SK-N-SH treated with all-trans-retinoic acid at 6 μM for 48 hours (cell line): Measurements from ENCODE around the gene UBE2H.

Source experiments
- ATAC-seq: fragments of 200-7000 bp; cut with Tn5 transposase; 3 replicates; pipeline ENCODE4 v1.9.1; 2020; ENCODE audit warnings: mild to moderate bottlenecking, moderate library complexity
- ARNTL ChIP-seq: fragments of 450-650 bp; formaldehyde crosslinking; IDR thresholded peaks from 2 replicates; pipeline ENCODE4 v1.5.0; 2020; ENCODE audit warnings: low read depth, mild to moderate bottlenecking, moderate library complexity, borderline replicate concordance
- BACH2 ChIP-seq: fragments of 250-450 bp; sonication (Bioruptor Pico); IDR thresholded peaks from 2 replicates; pipeline ENCODE4 v1.9.0; 2021; ENCODE audit warnings: mild to moderate bottlenecking, borderline replicate concordance
- CSDC2 ChIP-seq: fragments of 250-450 bp; sonication (Bioruptor Pico); IDR thresholded peaks from 2 replicates; pipeline ENCODE4 v1.5.0; 2020; ENCODE audit warnings: mild to moderate bottlenecking, moderate library complexity
- ESRRG ChIP-seq: fragments of 250-450 bp; sonication (Bioruptor Pico); IDR thresholded peaks from 2 replicates; pipeline ENCODE4 v1.6.1; 2021; ENCODE audit warnings: mild to moderate bottlenecking
- GLIS3 ChIP-seq: fragments of 250-450 bp; sonication (Bioruptor Pico); IDR thresholded peaks from 2 replicates; pipeline ENCODE4 v1.5.0; 2020; ENCODE audit warnings: mild to moderate bottlenecking, moderate library complexity
- ISL1 ChIP-seq: fragments of 250-450 bp; sonication (Bioruptor Pico); IDR thresholded peaks from 2 replicates; pipeline ENCODE4 v2.1.2; 2022; ENCODE audit warnings: mild to moderate bottlenecking, moderate library complexity
- OSR1 ChIP-seq: fragments of 250-450 bp; sonication (Bioruptor Pico); IDR thresholded peaks from 2 replicates; pipeline ENCODE4 v1.8.0; 2022; ENCODE audit warnings: moderate library complexity, mild to moderate bottlenecking, inconsistent platforms
- PPARA ChIP-seq: fragments of 250-450 bp; sonication (Bioruptor Pico); IDR thresholded peaks from 2 replicates; pipeline ENCODE4 v1.5.0; 2020; ENCODE audit warnings: mild to moderate bottlenecking, borderline replicate concordance
- RARB ChIP-seq: fragments of 250-450 bp; sonication (Bioruptor Pico); IDR thresholded peaks from 2 replicates; pipeline ENCODE4 v1.8.0; 2021; ENCODE audit warnings: mild to moderate bottlenecking, moderate library complexity
- TOX ChIP-seq: fragments of 250-450 bp; sonication (Bioruptor Pico); IDR thresholded peaks from 2 replicates; pipeline ENCODE4 v1.8.0; 2021; ENCODE audit warnings: mild to moderate bottlenecking, moderate library complexity, borderline replicate concordance
- TSHZ2 ChIP-seq: fragments of 250-450 bp; sonication (Bioruptor Pico); IDR thresholded peaks from 2 replicates; pipeline ENCODE4 v1.5.0; 2020; ENCODE audit warnings: mild to moderate bottlenecking, moderate library complexity
- ZFP3 ChIP-seq: fragments of 250-450 bp; sonication (Bioruptor Pico); IDR thresholded peaks from 2 replicates; pipeline ENCODE4 v1.5.0; 2020; ENCODE audit warnings: mild to moderate bottlenecking, moderate library complexity
- ZFP30 ChIP-seq: fragments of 450-650 bp; formaldehyde crosslinking; IDR thresholded peaks from 2 replicates; pipeline ENCODE4 v1.5.0; 2022; ENCODE audit warnings: mild to moderate bottlenecking, moderate library complexity
- ZNF565 ChIP-seq: fragments of 450-650 bp; formaldehyde crosslinking; conservative IDR thresholded peaks from 2 replicates; pipeline ENCODE4 v1.5.0; 2020; ENCODE audit warnings: low read depth, mild to moderate bottlenecking, moderate library complexity
- ZNF70 ChIP-seq: fragments of 450-650 bp; formaldehyde crosslinking; IDR thresholded peaks from 2 replicates; pipeline ENCODE4 v1.5.0; 2020; ENCODE audit warnings: mild to moderate bottlenecking, moderate library complexity
- ZNF8 ChIP-seq: fragments of 450-650 bp; formaldehyde crosslinking; IDR thresholded peaks from 2 replicates; pipeline ENCODE4 v1.5.0; 2020; ENCODE audit warnings: mild to moderate bottlenecking, moderate library complexity
- TF ChIP-seq, protein P1 (sequence below): fragments of 250-450 bp; sonication (Bioruptor Pico); IDR thresholded peaks from 2 replicates; pipeline ENCODE4 v1.8.0; 2021; ENCODE audit warnings: low read depth, mild to moderate bottlenecking, moderate library complexity, borderline replicate concordance
- TF ChIP-seq, protein P2 (sequence below): fragments of 250-450 bp; sonication (Bioruptor Pico); IDR thresholded peaks from 2 replicates; pipeline ENCODE4 v1.8.0; 2020; ENCODE audit warnings: mild to moderate bottlenecking, moderate library complexity, borderline replicate concordance
- TF ChIP-seq, protein P3 (sequence below): fragments of 250-450 bp; sonication (Bioruptor Pico); IDR thresholded peaks from 2 replicates; pipeline ENCODE4 v1.5.1; 2021; ENCODE audit warnings: mild to moderate bottlenecking, moderate library complexity

The UBE2H gene

GRCh38 chr7:129877146-129877792 lies 75.5 kb downstream of the UBE2H start (continued):
- no peak for TF ChIP-seq ZFP30 (CRISPR knock-in tag)
- TF ChIP-seq PPARA (CRISPR knock-in tag): no peak
- no peak for TF ChIP-seq ARNTL (CRISPR knock-in tag)
- TF ChIP-seq ZNF565 (CRISPR knock-in tag): no peak

GRCh38 chr7:129875745-129876411 lies 76.9 kb downstream of the UBE2H start:
- TF ChIP-seq ZNF70 (no peak), GLIS3 (CRISPR knock-in tag) (no peak)
- TF ChIP-seq, protein P1, sequence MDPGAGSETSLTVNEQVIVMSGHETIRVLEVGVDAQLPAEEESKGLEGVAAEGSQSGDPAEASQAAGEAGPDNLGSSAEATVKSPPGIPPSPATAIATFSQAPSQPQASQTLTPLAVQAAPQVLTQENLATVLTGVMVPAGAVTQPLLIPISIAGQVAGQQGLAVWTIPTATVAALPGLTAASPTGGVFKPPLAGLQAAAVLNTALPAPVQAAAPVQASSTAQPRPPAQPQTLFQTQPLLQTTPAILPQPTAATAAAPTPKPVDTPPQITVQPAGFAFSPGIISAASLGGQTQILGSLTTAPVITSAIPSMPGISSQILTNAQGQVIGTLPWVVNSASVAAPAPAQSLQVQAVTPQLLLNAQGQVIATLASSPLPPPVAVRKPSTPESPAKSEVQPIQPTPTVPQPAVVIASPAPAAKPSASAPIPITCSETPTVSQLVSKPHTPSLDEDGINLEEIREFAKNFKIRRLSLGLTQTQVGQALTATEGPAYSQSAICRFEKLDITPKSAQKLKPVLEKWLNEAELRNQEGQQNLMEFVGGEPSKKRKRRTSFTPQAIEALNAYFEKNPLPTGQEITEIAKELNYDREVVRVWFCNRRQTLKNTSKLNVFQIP (CRISPR knock-in tag): no peak
- peak; percentile 61 for ATAC-seq

GRCh38 chr7:129875160-129875559 lies 77.6 kb downstream of the UBE2H start:
- TF ChIP-seq GLIS3 (CRISPR knock-in tag): no peak
- TF ChIP-seq, protein P1 (CRISPR knock-in tag): no peak
- TF ChIP-seq, all 23 proteins: peak for 0
- no peak; the same call in 2 of the 3 replicates for ATAC-seq

GRCh38 chr7:129874722-129875121 lies 78.0 kb downstream of the UBE2H start:
- 0 out of 3 replicates have a peak, but pooled peaks have one; percentile 10 for ATAC-seq
- TF ChIP-seq ZNF8 (CRISPR knock-in tag) (no peak), RARB (CRISPR knock-in tag) (no peak)

GRCh38 chr7:129872054-129872453 lies 80.7 kb downstream of the UBE2H start:
- TF ChIP-seq BACH2: no peak
- no peak for TF ChIP-seq GLIS3 (CRISPR knock-in tag)
- TF ChIP-seq TOX: no peak
- no peak for TF ChIP-seq OSR1
- TF ChIP-seq ESRRG (CRISPR knock-in tag): no peak
- ATAC-seq: no peak

- TF ChIP-seq ARNTL (CRISPR knock-in tag) (no peak), BACH2 (no peak), TSHZ2 (CRISPR knock-in tag) (no peak), OSR1 (no peak), ZNF8 (CRISPR knock-in tag) (no peak), ZNF70 (no peak), ESRRG (CRISPR knock-in tag) (no peak), CSDC2 (CRISPR knock-in tag) (no peak), ZFP30 (CRISPR knock-in tag) (no peak), ISL1 (CRISPR knock-in tag) (no peak), ZFP3 (CRISPR knock-in tag) (no peak), RARB (CRISPR knock-in tag) (no peak)
- TF ChIP-seq, protein P2, sequence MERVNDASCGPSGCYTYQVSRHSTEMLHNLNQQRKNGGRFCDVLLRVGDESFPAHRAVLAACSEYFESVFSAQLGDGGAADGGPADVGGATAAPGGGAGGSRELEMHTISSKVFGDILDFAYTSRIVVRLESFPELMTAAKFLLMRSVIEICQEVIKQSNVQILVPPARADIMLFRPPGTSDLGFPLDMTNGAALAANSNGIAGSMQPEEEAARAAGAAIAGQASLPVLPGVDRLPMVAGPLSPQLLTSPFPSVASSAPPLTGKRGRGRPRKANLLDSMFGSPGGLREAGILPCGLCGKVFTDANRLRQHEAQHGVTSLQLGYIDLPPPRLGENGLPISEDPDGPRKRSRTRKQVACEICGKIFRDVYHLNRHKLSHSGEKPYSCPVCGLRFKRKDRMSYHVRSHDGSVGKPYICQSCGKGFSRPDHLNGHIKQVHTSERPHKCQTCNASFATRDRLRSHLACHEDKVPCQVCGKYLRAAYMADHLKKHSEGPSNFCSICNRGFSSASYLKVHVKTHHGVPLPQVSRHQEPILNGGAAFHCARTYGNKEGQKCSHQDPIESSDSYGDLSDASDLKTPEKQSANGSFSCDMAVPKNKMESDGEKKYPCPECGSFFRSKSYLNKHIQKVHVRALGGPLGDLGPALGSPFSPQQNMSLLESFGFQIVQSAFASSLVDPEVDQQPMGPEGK: no peak
- TF ChIP-seq, protein P3, sequence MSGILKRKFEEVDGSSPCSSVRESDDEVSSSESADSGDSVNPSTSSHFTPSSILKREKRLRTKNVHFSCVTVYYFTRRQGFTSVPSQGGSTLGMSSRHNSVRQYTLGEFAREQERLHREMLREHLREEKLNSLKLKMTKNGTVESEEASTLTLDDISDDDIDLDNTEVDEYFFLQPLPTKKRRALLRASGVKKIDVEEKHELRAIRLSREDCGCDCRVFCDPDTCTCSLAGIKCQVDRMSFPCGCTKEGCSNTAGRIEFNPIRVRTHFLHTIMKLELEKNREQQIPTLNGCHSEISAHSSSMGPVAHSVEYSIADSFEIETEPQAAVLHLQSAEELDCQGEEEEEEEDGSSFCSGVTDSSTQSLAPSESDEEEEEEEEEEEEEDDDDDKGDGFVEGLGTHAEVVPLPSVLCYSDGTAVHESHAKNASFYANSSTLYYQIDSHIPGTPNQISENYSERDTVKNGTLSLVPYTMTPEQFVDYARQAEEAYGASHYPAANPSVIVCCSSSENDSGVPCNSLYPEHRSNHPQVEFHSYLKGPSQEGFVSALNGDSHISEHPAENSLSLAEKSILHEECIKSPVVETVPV: no peak
- TF ChIP-seq, protein P1 (CRISPR knock-in tag): no peak
- no peak for ATAC-seq
Measured at GRCh38 chr7:129870668-129871067, 82.1 kb downstream of the UBE2H start.
